Measurements from ENCODE around the gene SLC8A1.

Gene SLC8A1

GRCh38 chr2:40230707-40231432, 221.0 kb downstream of the SLC8A1 start:
- DNase-seq (ENCODE audit: low read depth, low spot score): no peak

- DNase-seq (ENCODE audit: low read depth, low spot score): no peak
Observed at GRCh38 chr2:40230186-40230585, 221.7 kb downstream of the SLC8A1 start.

- DNase-seq (ENCODE audit: low read depth, low spot score): no peak
Observed at GRCh38 chr2:40228310-40228709, 223.6 kb downstream of the SLC8A1 start.

GRCh38 chr2:40227210-40227609, 224.7 kb downstream of the SLC8A1 start:
- no peak for DNase-seq (ENCODE audit: low read depth, low spot score)

GRCh38 chr2:40226637-40227036, 225.3 kb downstream of the SLC8A1 start:
- DNase-seq (ENCODE audit: low read depth, low spot score): no peak

- no peak for DNase-seq (ENCODE audit: low read depth, low spot score)
Observed at GRCh38 chr2:40225670-40226210, 226.2 kb downstream of the SLC8A1 start.

GRCh38 chr2:40224318-40224717, 227.6 kb downstream of the SLC8A1 start:
- no peak for DNase-seq (ENCODE audit: low read depth, low spot score)

- DNase-seq (ENCODE audit: low read depth, low spot score): no peak
Observed at GRCh38 chr2:40220177-40220925, 231.5 kb downstream of the SLC8A1 start.

- DNase-seq (ENCODE audit: low read depth, low spot score): no peak
Observed at GRCh38 chr2:40219141-40219540, 232.7 kb downstream of the SLC8A1 start.

GRCh38 chr2:40218679-40219078, 233.2 kb downstream of the SLC8A1 start:
- no peak for DNase-seq (ENCODE audit: low read depth, low spot score)

- DNase-seq (ENCODE audit: low read depth, low spot score): no peak
Observed at GRCh38 chr2:40213619-40214018, 238.3 kb downstream of the SLC8A1 start.

- no peak for DNase-seq (ENCODE audit: low read depth, low spot score)
Observed at GRCh38 chr2:40213071-40213470, 238.8 kb downstream of the SLC8A1 start.

GRCh38 chr2:40210968-40211353, 240.9 kb downstream of the SLC8A1 start:
- no peak for DNase-seq (ENCODE audit: low read depth, low spot score)

- DNase-seq (ENCODE audit: low read depth, low spot score): no peak
Observed at GRCh38 chr2:40210344-40210967, 241.4 kb downstream of the SLC8A1 start.

GRCh38 chr2:40209761-40210160, 242.1 kb downstream of the SLC8A1 start:
- DNase-seq (ENCODE audit: low read depth, low spot score): no peak

- DNase-seq (ENCODE audit: low read depth, low spot score): no peak
Observed at GRCh38 chr2:40208463-40208862, 243.4 kb downstream of the SLC8A1 start.

GRCh38 chr2:40204268-40204667, 247.6 kb downstream of the SLC8A1 start:
- no peak for DNase-seq (ENCODE audit: low read depth, low spot score)

GRCh38 chr2:40202798-40203400, 249.0 kb downstream of the SLC8A1 start:
- DNase-seq (ENCODE audit: low read depth, low spot score): no peak

GRCh38 chr2:40201425-40201824, 250.5 kb downstream of the SLC8A1 start:
- no peak for DNase-seq (ENCODE audit: low read depth, low spot score)

- no peak for DNase-seq (ENCODE audit: low read depth, low spot score)
Observed at GRCh38 chr2:40200366-40200915, 251.4 kb downstream of the SLC8A1 start.

- DNase-seq (ENCODE audit: low read depth, low spot score): no peak
Observed at GRCh38 chr2:40199771-40200170, 252.1 kb downstream of the SLC8A1 start.

GRCh38 chr2:40197121-40197520, 254.8 kb downstream of the SLC8A1 start:
- no peak for DNase-seq (ENCODE audit: low read depth, low spot score)

Data from smooth muscle cell of the brain vasculature (primary cell).